Tibial nerve (tissue), 4 donors: ENCODE data around the gene TLR9.

Experiments used
- EP300 ChIP-seq, 2 donors: sonication (generic); formaldehyde crosslinking; IDR thresholded peaks; one replicate each; pipeline ENCODE4 v1.6.1; 2017; ENCODE audit warnings: antibody characterized with exemption in 2 of 2, mild to moderate bottlenecking in 1 of 2
- POLR2A ChIP-seq, 2 donors: fragments of 450-650 bp; IDR thresholded peaks; one replicate each; pipeline ENCODE4 v1.6.1; 2017; ENCODE audit warnings: antibody characterized with exemption in 2 of 2, mild to moderate bottlenecking in 2 of 2, moderate library complexity in 2 of 2
- TF ChIP-seq, protein P1 (sequence below), 5 experiments: fragments of 200-600 bp in 3 of 5; fragments of 450-650 bp in 2 of 5; sonication (generic) in 3 of 5; IDR thresholded peaks; one replicate each; pipeline ENCODE4 v1.5.1; 2016 to 2019; ENCODE audit warnings: antibody characterized with exemption in 5 of 5, mild to moderate bottlenecking in 3 of 5, moderate library complexity in 2 of 5

DNA sequence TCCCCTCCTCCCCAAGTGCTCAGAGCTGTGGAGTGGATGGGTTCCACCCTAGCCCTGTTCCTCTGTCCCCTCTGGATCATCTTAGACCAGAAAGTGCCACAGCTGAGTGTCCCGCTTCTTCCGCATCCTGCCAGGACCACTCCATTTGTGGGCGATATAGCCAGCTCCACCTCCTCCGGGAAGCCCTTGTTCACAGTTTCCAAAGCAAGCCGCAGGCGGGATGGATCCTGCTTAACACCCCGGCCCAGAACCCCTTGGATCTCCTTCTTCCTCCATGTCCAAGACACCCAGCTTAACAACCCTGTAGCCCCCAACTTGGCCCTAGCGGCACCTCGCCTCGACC lies 28.0 kb downstream of the TLR9 start:
- TF ChIP-seq POLR2A (IDR thresholded peaks at IDR 0.05) (no peak), EP300 (IDR thresholded peaks at IDR 0.05) (no peak)
- TF ChIP-seq, protein P1, sequence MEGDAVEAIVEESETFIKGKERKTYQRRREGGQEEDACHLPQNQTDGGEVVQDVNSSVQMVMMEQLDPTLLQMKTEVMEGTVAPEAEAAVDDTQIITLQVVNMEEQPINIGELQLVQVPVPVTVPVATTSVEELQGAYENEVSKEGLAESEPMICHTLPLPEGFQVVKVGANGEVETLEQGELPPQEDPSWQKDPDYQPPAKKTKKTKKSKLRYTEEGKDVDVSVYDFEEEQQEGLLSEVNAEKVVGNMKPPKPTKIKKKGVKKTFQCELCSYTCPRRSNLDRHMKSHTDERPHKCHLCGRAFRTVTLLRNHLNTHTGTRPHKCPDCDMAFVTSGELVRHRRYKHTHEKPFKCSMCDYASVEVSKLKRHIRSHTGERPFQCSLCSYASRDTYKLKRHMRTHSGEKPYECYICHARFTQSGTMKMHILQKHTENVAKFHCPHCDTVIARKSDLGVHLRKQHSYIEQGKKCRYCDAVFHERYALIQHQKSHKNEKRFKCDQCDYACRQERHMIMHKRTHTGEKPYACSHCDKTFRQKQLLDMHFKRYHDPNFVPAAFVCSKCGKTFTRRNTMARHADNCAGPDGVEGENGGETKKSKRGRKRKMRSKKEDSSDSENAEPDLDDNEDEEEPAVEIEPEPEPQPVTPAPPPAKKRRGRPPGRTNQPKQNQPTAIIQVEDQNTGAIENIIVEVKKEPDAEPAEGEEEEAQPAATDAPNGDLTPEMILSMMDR (IDR thresholded peaks at IDR 0.05) = no peak
